HG03432 (cell line): Measurements from ENCODE around the gene ANKRD63.

Experiments used
- ATAC-seq: cut with Tn5 transposase; IDR thresholded peaks from one replicate; pipeline ENCODE4 v1.9.1; 2021; ENCODE audit warnings: mild to moderate bottlenecking, moderate library complexity; ENCODE audit not compliant: unreplicated experiment

The ANKRD63 gene

GRCh38 chr15:40263024-40263754, 19.7 kb downstream of the ANKRD63 start:
- no peak for ATAC-seq

- no peak for ATAC-seq
These were observed 23.8 kb downstream of the ANKRD63 start for GRCh38 chr15:40259021-40259420.

- ATAC-seq: no peak
These were observed 24.3 kb downstream of the ANKRD63 start for GRCh38 chr15:40258544-40258943.

- ATAC-seq: no peak
These were observed 25.0 kb downstream of the ANKRD63 start for GRCh38 chr15:40257656-40258450.

DNA sequence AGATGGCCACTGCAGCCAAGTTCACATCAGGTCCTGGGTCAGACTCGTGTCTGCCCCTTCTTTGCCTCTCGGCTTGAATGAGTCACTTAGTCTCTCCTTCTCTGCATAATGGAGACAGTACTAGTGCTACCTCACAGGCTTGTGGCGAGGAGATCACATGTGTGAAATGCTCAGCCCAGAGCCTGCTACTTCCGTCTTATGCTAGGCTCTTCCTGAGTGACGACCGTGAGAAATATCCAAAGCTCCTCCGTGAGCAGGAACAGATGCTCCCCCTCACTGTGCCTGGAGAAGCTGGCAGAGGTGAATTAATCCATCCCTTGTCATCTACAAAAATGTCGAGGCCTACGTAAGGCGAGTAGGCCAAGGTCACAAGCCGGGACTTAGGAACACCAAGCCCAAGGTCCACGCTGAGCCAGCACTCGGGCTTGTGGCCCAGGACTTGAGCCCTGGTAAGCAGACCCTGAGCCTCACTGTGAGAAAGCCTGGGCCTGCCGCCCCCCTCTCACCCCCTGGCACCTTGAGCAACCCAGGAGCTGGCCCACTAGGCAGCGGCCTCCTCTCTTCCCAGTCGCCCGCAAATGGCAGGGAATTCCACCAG, 26.1 kb downstream of the ANKRD63 start:
- no peak for ATAC-seq

DNA sequence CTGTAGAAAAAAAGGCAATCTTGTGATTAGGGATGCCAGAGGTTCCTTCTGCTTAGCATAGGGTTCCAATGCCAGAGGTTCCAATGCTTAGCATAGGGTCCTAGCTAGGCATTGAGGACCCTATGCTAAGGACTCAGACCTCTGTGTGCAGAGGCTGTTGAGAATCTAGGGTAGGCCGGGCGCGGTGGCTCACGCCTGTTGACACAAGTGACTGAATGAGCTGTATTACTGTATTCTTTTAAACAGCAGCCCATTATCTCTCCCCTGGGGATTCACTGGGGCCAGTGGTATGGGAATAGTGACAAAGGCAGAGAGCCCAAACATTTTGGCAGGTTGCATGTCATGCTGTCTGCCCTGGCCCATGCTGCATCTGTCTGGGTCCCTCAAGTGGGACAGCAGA, 27.8 kb downstream of the ANKRD63 start:
- no peak for ATAC-seq

- ATAC-seq: no peak
These were observed 28.4 kb downstream of the ANKRD63 start for GRCh38 chr15:40254452-40254851.

- ATAC-seq: peak; percentile 17
These were observed 29.6 kb downstream of the ANKRD63 start for GRCh38 chr15:40253167-40253790.

DNA sequence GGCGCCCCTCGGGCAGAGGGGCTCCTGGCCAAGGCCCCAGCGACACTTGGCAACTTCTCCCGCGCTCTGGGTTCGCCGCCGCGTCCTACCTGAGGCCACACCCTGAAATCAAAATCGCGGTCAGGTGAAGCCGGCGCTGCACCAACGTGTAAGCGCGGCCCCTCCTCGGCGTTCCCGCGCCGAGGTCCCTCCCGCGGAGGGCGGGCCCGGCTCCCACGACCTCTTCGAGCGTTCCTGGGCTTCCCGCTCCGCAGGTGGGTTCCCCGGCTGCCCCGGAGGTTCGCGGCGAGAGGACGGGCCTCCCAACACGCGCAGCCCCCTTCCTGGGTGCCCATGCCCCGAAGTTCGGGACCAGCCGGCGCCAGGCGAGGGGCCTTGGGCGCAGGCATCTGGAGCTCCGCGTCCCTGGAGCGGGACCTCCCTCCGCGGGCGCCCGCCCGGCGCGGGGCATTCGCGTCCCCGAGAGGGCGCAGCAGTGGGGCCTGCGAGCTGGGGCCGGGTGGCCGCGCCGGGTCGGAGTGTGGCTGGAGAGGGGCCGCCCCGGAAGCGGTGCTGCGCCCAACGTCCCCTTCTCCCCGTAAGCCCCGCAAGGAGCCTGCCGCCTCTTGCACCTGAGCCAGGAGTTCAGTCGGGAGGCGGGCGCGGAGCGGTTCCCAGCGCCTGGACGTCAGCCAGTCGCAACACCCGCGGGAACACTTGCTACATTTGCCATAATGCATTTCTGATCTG, 30.3 kb downstream of the ANKRD63 start:
- peak; percentile 49 for ATAC-seq

GRCh38 chr15:40252141-40252437, 30.8 kb downstream of the ANKRD63 start:
- no peak for ATAC-seq

DNA sequence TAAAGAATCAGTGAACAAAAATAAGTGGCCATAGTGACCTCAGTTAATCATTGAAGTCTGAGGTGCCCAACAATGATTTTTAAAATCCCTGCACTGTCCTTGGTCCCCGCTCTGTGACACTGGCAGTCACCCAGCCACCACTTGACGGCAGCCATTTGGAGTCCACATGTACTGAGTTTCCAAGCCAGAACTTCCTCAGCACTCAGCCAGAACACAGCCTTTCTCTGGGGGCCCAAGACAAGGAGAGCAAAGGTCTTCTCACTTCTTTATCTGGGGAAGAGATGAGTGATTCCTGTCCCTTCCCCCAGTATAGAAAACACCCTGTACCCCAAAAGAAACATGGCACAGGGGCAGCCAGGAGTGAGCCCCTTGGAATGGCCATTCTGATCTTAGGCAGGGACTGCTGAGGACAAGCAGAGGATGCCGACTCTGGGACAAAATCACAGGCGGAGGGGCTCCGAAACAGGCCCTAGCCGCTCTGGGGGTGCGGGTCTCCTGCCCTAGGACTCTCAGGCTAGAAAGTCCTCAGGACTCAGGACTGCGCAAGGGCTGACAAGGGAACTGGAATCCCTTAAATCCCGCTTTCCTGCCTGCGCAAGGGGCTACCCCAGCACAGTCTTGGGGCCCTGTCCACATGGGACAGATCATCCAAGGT, 31.3 kb downstream of the ANKRD63 start:
- ATAC-seq: no peak

GRCh38 chr15:40250771-40251483, 31.9 kb downstream of the ANKRD63 start:
- no peak for ATAC-seq

DNA sequence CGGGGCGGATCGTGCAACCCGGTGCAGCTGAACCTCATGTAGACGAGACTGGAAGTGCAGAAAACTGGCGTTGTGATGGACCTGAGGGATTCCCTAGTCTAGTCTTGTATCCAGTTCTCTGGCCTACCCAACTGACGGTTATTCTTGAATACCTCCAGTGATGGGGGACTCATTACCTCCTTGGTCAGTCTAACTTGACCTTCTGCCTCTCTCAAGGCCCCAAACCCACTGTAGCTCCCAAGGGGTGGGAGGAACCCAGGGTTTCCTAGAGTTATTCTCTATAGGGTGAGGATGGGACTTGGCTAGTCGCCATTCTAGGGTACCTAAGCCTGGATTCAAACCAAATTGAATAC, 32.6 kb downstream of the ANKRD63 start:
- ATAC-seq: no peak

GRCh38 chr15:40249477-40250303, 33.2 kb downstream of the ANKRD63 start:
- ATAC-seq: no peak

GRCh38 chr15:40248006-40248783, 34.7 kb downstream of the ANKRD63 start:
- no peak for ATAC-seq

GRCh38 chr15:40247406-40247971, 35.4 kb downstream of the ANKRD63 start:
- ATAC-seq: no peak

- ATAC-seq: no peak
These were observed 36.2 kb downstream of the ANKRD63 start for GRCh38 chr15:40246496-40247280.
